Activated CD8-positive, alpha-beta memory T cell treated with anti-CD3 and anti-CD28 coated beads, Interleukin-2, amount 50 U/mL, for 24 hours (primary cell): ENCODE results near the gene IFNE.

Experiments
- DNase-seq: peaks from one replicate; pipeline ENCODE4 v3.0.0-alpha.2; 2020; ENCODE audit errors: extremely low read depth

IFNE gene, protein sequence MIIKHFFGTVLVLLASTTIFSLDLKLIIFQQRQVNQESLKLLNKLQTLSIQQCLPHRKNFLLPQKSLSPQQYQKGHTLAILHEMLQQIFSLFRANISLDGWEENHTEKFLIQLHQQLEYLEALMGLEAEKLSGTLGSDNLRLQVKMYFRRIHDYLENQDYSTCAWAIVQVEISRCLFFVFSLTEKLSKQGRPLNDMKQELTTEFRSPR

GRCh38 chr9:21482213-21482612 is at the start of gene IFNE:
Gene IFNE, minus strand, starts transcription at chr9:21482313. Its CDS starts 619 bp downstream, at chr9:21481694.
- no peak for DNase-seq

GRCh38 chr9:21528123-21528808 is 46.2 kb upstream of the IFNE start:
- no peak for DNase-seq

GRCh38 chr9:21527579-21527978 is 45.5 kb upstream of the IFNE start:
- no peak for DNase-seq

- DNase-seq = no peak
Measured at GRCh38 chr9:21525174-21525573, 43.1 kb upstream of the IFNE start.

DNA sequence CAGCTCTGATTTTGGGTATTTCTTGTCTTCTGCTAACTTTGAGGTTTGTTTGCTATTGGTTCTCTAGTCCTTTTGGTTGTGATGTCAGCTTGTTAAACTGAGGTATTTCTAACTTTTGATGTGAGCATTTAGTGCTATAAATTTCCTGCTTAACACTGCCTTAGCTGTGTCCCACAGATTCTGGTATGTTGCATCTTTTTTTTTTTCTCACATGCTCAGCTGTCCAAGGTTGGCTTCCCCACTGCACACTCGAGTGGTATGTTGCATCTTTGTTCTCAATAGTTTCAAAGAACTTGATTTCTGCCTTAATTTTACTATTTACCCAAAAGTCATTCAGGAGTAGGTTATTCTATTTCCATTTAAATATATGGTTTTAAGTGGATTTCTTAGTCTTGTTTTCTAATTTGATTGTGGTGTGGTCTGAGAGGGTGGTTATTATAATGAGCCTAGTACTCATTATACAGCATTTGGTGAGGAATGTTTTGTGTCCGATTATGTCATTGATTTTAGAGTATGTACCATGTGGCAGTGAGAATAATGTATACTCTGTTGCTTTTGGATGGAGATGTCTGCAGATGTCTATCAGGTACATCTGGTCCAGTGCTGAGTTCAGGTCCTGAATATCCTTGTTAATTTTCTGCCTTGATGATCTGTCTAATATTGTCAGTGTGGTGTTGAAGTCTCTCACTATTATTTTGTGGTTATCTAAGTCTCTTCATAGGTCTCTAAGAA is 42.2 kb upstream of the IFNE start:
- no peak for DNase-seq

DNA sequence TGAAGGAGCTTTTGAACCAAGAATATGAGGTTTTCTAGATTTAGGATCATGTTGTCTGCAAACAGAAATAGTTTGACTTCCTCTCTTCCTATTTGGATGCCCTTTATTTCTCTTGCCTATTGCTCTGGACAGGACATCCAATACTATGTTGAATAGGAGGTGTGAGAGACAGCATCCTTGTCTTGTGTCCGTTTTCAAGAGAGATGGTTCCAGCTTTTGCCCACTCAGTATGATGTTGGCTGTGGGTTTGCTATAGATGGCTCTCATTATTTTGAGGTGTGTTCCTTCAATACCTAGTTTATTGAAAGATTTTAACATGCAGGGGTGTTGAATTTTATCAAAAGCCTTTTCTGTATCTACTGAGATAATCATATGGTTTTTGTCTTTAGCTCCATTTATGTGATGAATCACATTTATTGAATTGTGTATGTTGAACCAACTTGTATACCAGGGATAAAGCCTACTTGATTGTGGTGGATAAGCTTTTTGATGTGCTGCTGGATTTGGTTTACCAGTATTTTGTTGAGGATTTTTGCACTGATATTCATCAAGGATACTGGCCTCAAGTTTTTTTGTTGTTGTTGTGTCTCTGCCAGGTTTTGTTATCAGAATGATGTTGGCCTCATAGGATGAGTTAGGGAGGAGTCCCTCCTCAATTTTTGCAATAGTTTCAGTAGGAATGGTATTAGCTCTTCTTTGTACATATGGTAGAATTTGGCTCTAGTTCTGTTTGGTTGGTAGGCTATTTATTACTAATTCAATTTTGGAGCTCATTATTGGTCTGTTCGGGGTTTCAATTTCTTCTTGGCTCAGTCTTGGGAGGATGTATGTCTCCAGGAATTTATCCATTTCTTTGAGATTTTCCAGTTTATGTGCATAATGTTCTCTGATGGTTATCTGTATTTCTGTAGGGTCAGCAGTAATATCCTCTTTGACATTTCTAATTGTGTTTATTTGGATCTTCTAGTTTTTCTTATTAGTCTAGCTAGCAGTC is 41.2 kb upstream of the IFNE start:
- DNase-seq = no peak

- no peak for DNase-seq
Measured at GRCh38 chr9:21522348-21522747, 40.2 kb upstream of the IFNE start.

DNA sequence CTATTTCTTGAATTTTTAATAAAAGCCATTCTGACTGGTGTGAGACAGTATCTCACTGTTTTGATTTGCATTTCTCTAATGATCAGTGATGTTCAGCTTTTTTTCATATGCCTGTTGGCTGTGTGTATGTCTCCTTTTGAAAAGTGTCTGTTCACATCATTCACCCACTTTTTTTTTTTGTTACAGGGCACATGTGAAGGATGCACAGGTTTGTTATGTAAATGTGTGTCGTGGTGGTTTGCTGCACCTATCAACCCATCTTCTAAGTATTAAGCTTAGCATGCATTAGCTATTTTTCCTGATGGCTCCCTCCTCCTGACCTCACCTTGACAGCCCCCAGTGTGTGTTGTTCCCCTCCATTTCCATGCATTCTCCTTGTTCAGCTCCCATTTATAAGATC is 39.3 kb upstream of the IFNE start:
- no peak for DNase-seq

DNA sequence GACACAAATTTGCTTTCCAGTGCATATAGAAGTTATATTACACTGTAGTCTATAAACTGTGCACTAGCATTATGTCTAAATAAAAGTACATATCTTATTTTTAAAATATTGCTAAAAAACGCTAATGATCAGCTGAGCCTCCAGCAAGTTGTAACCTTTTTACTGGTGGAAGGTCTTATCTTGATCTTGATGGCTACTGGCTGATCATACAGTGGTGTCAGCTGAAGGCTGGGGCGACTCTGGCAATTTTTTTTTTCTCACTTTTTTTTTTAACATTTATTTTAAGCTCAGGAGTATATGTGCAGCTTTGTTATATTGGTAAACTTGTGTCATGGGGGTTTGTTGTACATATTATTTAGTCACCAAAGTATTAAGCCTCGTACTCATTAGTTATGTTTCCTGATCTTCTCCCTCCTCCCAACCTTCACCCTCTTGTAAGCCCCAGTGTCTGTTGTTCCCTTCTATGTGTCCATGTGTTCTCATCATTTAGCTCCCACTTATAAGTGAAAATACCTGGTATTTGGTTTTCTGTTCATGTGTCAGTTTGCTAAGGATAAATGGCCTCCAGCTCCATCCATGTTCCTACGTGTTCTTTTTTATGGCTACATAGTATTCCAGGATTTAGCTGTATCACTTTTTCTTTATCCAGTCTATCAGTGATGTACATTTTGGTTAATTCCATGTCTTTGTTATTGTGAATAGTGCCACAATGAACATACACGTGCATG is 38.6 kb upstream of the IFNE start:
- no peak for DNase-seq

DNA sequence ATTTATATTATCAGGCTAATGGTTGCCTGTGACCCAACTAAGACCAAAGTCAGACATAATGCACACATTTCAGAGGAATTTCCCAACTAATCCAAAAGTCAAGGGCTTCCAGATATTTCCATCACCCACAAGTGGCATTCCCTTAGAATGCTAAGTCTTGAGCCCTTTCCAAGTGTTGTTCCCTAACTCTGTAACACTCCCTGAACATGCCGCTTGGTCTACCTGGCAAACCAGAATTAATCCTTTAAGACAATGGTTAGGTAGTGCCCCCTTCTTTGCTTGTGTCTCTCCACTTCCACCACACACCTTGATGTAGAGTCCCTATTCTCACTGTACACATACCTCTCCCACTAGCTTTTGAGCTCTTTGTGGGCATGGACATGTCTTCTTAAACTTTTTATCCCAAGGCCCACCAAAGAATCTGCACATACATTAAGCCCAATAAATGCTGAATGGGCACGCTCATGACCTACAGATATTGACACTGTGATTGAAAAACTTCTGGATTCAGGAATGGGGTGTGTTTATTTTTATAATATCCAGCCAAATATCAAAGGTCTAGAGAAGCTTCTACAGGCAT is 37.8 kb upstream of the IFNE start:
- no peak for DNase-seq

DNA sequence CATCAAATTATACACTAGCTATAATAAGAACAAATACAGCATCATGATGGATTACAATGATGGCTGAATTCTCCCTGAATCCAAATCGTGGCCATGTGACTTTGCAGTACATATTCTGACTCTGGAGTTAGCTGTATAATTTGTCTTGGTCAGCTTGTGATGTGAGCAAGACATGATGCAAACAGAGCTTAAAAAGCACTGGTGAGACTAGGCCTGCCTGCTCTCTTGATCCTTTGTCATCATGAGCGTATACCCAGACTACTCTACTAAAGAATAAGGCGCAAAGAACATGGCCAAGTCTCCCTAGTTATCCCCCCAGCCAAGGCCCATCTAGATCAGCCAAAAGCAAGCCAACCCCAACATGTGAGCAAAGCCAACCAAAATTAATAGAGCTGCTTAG is 34.7 kb upstream of the IFNE start:
- DNase-seq = no peak

DNA sequence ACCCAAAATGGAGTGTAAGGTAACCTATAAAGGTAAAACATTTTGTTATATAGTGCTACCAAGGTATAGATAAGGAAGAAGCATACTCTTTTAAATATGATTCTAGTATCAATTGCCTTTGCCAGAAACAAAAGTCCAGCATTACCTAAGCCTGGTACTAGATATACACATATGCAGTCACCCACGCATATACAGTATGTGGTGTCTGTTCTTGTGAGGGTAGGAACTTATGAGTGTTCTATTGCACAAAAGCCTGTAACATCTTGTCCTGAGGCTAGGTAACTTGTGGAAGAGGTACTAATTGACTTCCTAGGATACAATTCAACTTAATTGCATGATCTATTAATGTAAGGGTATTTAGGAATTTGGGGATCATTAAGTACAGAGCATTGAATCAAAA is 31.3 kb upstream of the IFNE start:
- DNase-seq = no peak

- DNase-seq = no peak
Measured at GRCh38 chr9:21510806-21511205, 28.7 kb upstream of the IFNE start.

GRCh38 chr9:21507483-21507790 is 25.3 kb upstream of the IFNE start:
- DNase-seq = no peak

DNA sequence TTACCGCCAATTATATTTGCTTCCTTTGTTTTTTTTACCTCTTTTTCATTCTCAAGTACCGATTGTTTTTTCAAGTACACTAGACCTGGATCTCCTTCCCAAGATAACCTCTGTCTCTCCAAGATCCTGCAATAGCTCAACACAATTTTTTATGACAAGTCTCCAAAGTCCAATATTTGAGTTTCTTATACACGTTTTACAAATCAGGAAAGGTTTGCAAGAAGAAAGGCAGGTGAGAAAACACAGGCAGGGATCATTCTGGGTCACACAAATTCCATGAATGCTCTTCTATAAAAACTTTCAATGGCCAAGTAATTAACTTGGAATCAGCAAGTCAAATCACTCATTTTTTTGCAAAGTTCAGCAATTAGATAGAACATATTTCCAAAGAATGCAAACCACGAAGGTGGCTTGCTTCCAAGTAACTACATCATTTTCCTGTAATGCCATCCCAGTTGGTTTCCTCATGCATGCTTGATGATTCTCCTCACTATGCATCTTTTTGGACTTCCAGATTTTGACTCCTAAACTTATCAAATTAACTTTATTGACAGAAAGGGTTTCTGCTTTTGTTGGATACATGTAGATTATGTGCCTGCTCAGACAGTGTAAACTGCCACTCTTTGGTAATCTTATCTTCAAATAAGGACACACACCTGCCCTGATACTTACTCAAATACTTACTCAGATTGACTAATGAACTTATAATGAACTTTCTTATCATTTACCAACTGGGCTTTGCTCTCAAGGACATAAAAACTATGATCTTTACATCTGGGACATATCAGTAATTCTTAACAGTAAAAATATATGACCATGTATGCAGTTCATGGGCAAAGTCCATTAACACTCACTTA is 24.7 kb upstream of the IFNE start:
- DNase-seq = no peak

GRCh38 chr9:21505425-21506179 is 23.5 kb upstream of the IFNE start:
- DNase-seq = no peak

- no peak for DNase-seq
Measured at GRCh38 chr9:21504894-21505293, 22.8 kb upstream of the IFNE start.

- DNase-seq = no peak
Measured at GRCh38 chr9:21504113-21504512, 22.0 kb upstream of the IFNE start.

DNA sequence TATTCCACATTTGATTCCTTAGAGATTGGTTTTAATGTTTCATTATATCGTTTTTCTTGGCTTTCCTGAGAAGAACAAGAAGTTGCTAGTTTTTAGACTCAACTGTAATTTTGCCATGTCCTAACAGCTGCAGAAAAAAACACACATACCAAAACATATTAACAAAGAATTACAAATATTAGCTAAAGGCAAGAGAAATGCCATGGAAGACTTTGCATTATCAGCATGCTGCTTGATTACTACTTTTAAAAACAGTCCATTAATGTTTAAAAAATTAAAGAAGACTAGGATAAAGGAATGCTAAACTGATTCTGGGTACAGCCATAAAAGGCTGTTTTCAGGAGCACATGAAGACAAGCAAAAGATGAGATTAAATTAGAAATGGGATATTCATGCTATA is 20.5 kb upstream of the IFNE start:
- DNase-seq = no peak
